SH-SY5Y (cell line): ENCODE results near the gene NKAIN2.

Source experiments
- GATA2 ChIP-seq: IDR thresholded peaks from 2 replicates; pipeline ENCODE4 v1.6.1; 2011; ENCODE audit warnings: mild to moderate bottlenecking, low read depth, low read length
- GATA3 ChIP-seq: IDR thresholded peaks from 2 replicates; pipeline ENCODE4 v1.6.1; 2011; ENCODE audit warnings: low read depth, mild to moderate bottlenecking, low read length, moderate library complexity

DNA sequence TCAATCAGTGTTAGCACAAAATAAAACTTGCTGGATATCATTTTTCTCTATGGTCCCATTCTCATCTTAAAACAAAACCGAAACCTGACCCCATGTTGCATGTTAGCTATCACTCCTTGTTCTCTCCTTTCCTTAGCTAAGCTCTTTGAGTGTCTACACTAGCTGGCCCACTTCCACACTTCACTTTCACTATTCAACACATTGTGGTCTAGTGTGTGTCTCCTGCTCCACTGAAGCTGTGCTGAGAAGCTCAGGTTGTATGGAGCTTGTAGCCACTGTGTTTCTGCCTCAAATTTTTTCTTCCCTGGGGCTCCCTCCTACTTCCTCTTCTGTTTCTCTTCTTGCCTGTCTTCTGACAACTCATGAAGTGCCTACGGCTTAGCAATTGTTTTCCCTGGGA lies 223.0 kb downstream of the NKAIN2 start:
- TF ChIP-seq GATA3 (no peak), GATA2 (no peak)
